ENCODE measurements around the gene DNM3.

The DNM3 gene

GRCh38 chr1:171916315-171916771 is 75.0 kb downstream of the DNM3 start:
- in situ Hi-C loops (cut with MboI; ENCODE audit: low sequenced_read_pairs) = no loop called here

- in situ Hi-C loops (cut with MboI; ENCODE audit: low sequenced_read_pairs) = no loop called here
These were observed 76.0 kb downstream of the DNM3 start for GRCh38 chr1:171917331-171917730.

- in situ Hi-C loops (cut with MboI; ENCODE audit: low sequenced_read_pairs) = no loop called here
These were observed 78.9 kb downstream of the DNM3 start for GRCh38 chr1:171919891-171920887.

GRCh38 chr1:171922999-171923398 is 81.7 kb downstream of the DNM3 start:
- in situ Hi-C loops (cut with MboI; ENCODE audit: low sequenced_read_pairs) = no loop called here

GRCh38 chr1:171929121-171929520 is 87.8 kb downstream of the DNM3 start:
- in situ Hi-C loops (cut with MboI; ENCODE audit: low sequenced_read_pairs) = no loop called here

- in situ Hi-C loops (cut with MboI; ENCODE audit: low sequenced_read_pairs) = no loop called here
These were observed 90.5 kb downstream of the DNM3 start for GRCh38 chr1:171931752-171932151.

- in situ Hi-C loops (cut with MboI; ENCODE audit: low sequenced_read_pairs) = no loop called here
These were observed 93.4 kb downstream of the DNM3 start for GRCh38 chr1:171934664-171935063.

GRCh38 chr1:171935086-171935485 is 93.8 kb downstream of the DNM3 start:
- in situ Hi-C loops (cut with MboI; ENCODE audit: low sequenced_read_pairs) = no loop called here

- in situ Hi-C loops (cut with MboI; ENCODE audit: low sequenced_read_pairs) = no loop called here
These were observed 94.4 kb downstream of the DNM3 start for GRCh38 chr1:171935664-171936063.

- in situ Hi-C loops (cut with MboI; ENCODE audit: low sequenced_read_pairs) = no loop called here
These were observed 96.6 kb downstream of the DNM3 start for GRCh38 chr1:171937938-171938337.

- in situ Hi-C loops (cut with MboI; ENCODE audit: low sequenced_read_pairs) = no loop called here
These were observed 98.4 kb downstream of the DNM3 start for GRCh38 chr1:171939740-171940139.

GRCh38 chr1:171940368-171940767 is 99.1 kb downstream of the DNM3 start:
- in situ Hi-C loops (cut with MboI; ENCODE audit: low sequenced_read_pairs) = no loop called here

- in situ Hi-C loops (cut with MboI; ENCODE audit: low sequenced_read_pairs) = no loop called here
These were observed 100.6 kb downstream of the DNM3 start for GRCh38 chr1:171941920-171942319.

GRCh38 chr1:171943973-171944561 is 102.8 kb downstream of the DNM3 start:
- in situ Hi-C loops (cut with MboI; ENCODE audit: low sequenced_read_pairs) = no loop called here

GRCh38 chr1:171948511-171948910 is 107.2 kb downstream of the DNM3 start:
- in situ Hi-C loops (cut with MboI; ENCODE audit: low sequenced_read_pairs) = no loop called here

GRCh38 chr1:171949316-171949715 is 108.0 kb downstream of the DNM3 start:
- in situ Hi-C loops (cut with MboI; ENCODE audit: low sequenced_read_pairs) = no loop called here

GRCh38 chr1:171953835-171954234 is 112.5 kb downstream of the DNM3 start:
- in situ Hi-C loops (cut with MboI; ENCODE audit: low sequenced_read_pairs) = no loop called here

- in situ Hi-C loops (cut with MboI; ENCODE audit: low sequenced_read_pairs) = no loop called here
These were observed 113.1 kb downstream of the DNM3 start for GRCh38 chr1:171954361-171954760.

GRCh38 chr1:171961861-171962260 is 120.6 kb downstream of the DNM3 start:
- in situ Hi-C loops (cut with MboI; ENCODE audit: low sequenced_read_pairs) = no loop called here

- in situ Hi-C loops (cut with MboI; ENCODE audit: low sequenced_read_pairs) = no loop called here
These were observed 122.5 kb downstream of the DNM3 start for GRCh38 chr1:171963762-171964161.

- in situ Hi-C loops (cut with MboI; ENCODE audit: low sequenced_read_pairs) = no loop called here
These were observed 124.5 kb downstream of the DNM3 start for GRCh38 chr1:171965777-171966176.
